Activated B cell treated with CpG ODN at 0.5 μM for 24 hours (primary cell): ENCODE measurements around the gene FLNB. TPM values are rescaled to one million over a fixed set of nuclear protein-coding genes. Genes with fewer than 3 reads are reported as not detected.
"Not testable (repeated sequence)": the region's sequence is repeated elsewhere in the genome, so short reads cannot be mapped to it uniquely, and the experiment has no call there.

Experiments used
- ATAC-seq: fragments of 200-7000 bp; cut with Tn5 transposase; one replicate; pipeline ENCODE4 v1.10.0; 2021; ENCODE audit warnings: low read depth, mild to moderate bottlenecking, moderate library complexity
- CTCF ChIA-PET: fragments of 350-600 bp; sonication (Branson Sonifier 250); formaldehyde crosslinking; loops from one replicate; lab custom pipeline; 2021; ENCODE audit warnings: antibody characterized with exemption; lab: Charles Lee
- POLR2A ChIA-PET: fragments of 350-600 bp; sonication (Branson Sonifier 250); formaldehyde crosslinking; loops from one replicate; lab custom pipeline; 2021; ENCODE audit warnings: antibody characterized with exemption; lab: Charles Lee
- DNase-seq: peaks from one replicate; pipeline ENCODE4 v3.0.0; 2022
- H3K27ac Mint-ChIP-seq: one replicate; pipeline ENCODE4 v1.8.0; 2020; ENCODE audit warnings: mixed read lengths
- H3K27me3 Mint-ChIP-seq: one replicate; pipeline ENCODE4 v1.8.0; 2021; ENCODE audit warnings: mixed read lengths
- H3K36me3 Mint-ChIP-seq: one replicate; pipeline ENCODE4 v1.8.0; 2021; ENCODE audit warnings: low read depth, mixed read lengths
- H3K4me1 Mint-ChIP-seq: one replicate; pipeline ENCODE4 v1.8.0; 2021; ENCODE audit warnings: mixed read lengths
- H3K4me3 Mint-ChIP-seq: one replicate; pipeline ENCODE4 v1.8.0; 2020; ENCODE audit warnings: mild to moderate bottlenecking, mixed read lengths
- H3K9me3 Mint-ChIP-seq: one replicate; pipeline ENCODE4 v1.8.0; 2020; ENCODE audit warnings: mixed read lengths
- CTCF ChIP-seq: fragments of 200-600 bp; IDR thresholded peaks from one replicate; pipeline ENCODE4 v1.8.0; 2022; ENCODE audit warnings: antibody characterized with exemption, mild to moderate bottlenecking
- intact Hi-C: fragments of 100-400 bp; cut with micrococcal nuclease; formaldehyde crosslinking; loops from one replicate; pipeline ENCODE4 v1.15.1; 2024
- total RNA-seq: library from RNA; stranded (reverse); gene quantifications from 2 replicates; pipeline ENCODE4 v1.2.3, GENCODE V29; 2022

FLNB gene
- total RNA-seq, 1 donor from 2014 or later, result 16.7 TPM

DNA sequence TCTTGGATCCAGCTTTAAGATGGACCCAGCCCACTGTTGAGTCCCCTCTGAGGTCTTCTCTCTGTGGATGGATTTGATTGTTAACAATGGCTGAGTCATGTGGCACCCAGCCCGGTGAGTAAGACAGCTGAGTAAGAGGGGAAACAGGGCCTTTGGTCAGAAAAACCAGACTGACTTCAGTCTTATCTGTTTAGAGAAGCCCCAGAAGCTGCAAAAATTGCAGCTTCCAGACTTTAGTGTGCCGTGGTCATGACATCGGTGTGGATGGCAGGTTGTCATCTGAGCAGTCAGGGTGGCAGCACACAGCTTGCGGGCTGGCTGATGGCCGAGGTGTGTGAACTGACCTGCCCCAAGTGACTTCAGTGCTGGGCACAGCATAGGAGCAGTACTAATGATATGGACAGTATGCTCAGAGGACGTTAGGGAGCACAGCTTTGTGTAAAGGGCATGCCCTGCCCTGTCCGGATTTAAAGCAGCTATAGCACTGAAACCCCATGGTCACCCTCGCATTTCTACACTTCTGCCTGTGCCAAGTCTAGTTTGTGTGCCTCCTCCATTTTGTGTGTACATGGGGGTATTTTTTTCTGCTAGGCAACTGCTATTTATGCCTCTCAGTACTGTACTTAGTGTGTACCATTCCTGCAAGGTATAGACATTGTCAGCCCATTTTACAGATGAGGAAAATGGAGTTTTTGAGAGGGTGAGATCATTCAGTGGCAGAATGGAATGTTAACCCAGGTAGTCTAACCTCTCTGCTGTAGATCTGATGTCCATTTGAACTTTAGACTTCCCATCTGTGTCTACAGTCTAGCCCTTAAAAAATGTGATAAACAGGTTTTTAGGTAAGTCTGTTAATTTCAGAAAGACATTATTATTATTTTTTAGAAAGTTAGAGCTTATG is 44.4 kb downstream of the FLNB start:
- ChIA-PET POLR2A (interaction anchor here (0.6 kb wide), 1 partner anchor 28 kb away, joined by 3 read pairs; no protein-coding TSS in a partner anchor), CTCF (no interaction called here)
- ATAC-seq (no peak), DNase-seq (no peak)
- no peak overlapping the region for H3K4me3 Mint-ChIP-seq
- no peaks in the 10 kb centered on the region for H3K27me3 Mint-ChIP-seq
- peaks cover 2% of the 10 kb centered on the region for H3K36me3 Mint-ChIP-seq
- H3K4me1 Mint-ChIP-seq, result peaks cover 14% of the 10 kb centered on the region
- TF ChIP-seq CTCF, result no peak
- intact Hi-C loops, result no loop called here
- H3K9me3 Mint-ChIP-seq, result peaks cover 5% of the 10 kb centered on the region
- H3K27ac Mint-ChIP-seq, result no peak overlapping the region

GRCh38 chr3:58054652-58055051 is 46.4 kb downstream of the FLNB start:
- DNase-seq (no peak), ATAC-seq (no peak)
- no peak for TF ChIP-seq CTCF
- peaks cover 5% of the 10 kb centered on the region for H3K9me3 Mint-ChIP-seq
- H3K4me3 Mint-ChIP-seq, result no peak overlapping the region
- peaks cover 2% of the 10 kb centered on the region for H3K36me3 Mint-ChIP-seq
- POLR2A ChIA-PET, result no interaction called here
- intact Hi-C loops, result no loop called here
- CTCF ChIA-PET, result no interaction called here
- H3K27me3 Mint-ChIP-seq, result no peaks in the 10 kb centered on the region
- H3K27ac Mint-ChIP-seq, result no peak overlapping the region
- H3K4me1 Mint-ChIP-seq, result peaks cover 8% of the 10 kb centered on the region

- POLR2A ChIA-PET, result no interaction called here
- no peak overlapping the region for H3K27ac Mint-ChIP-seq
- H3K27me3 Mint-ChIP-seq, result no peaks in the 10 kb centered on the region
- H3K36me3 Mint-ChIP-seq, result peaks cover 2% of the 10 kb centered on the region
- H3K9me3 Mint-ChIP-seq, result peaks cover 5% of the 10 kb centered on the region
- peaks cover 8% of the 10 kb centered on the region for H3K4me1 Mint-ChIP-seq
- no peak for DNase-seq
- intact Hi-C loops, result no loop called here
- no peak overlapping the region for H3K4me3 Mint-ChIP-seq
- no peak for ATAC-seq
- no peak for TF ChIP-seq CTCF
- CTCF ChIA-PET, result no interaction called here
Measured at GRCh38 chr3:58055314-58055713, 47.1 kb downstream of the FLNB start.

DNA sequence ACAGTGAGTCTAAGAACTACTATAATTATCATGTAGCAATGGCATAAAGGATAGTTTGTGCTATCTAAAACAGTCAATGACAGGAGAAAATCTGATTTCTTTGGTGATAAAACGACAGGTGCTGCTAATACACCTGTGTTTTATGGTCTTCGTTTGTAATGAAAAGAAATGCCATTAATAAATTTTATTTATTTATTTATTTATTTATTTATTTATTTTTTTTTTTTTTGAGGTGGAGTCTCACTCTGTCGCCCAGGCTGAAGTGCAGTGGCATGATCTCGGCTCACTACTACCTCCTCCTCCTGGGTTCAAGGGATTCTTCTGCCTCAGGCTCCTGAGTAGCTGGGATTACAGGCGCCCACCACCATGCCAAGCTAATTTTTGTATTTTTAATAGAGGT is 47.7 kb downstream of the FLNB start:
- intact Hi-C loops, H3K4me3 Mint-ChIP-seq, CTCF ChIA-PET, H3K27ac Mint-ChIP-seq, H3K9me3 Mint-ChIP-seq, H3K36me3 Mint-ChIP-seq, ATAC-seq, H3K27me3 Mint-ChIP-seq, POLR2A ChIA-PET, DNase-seq, H3K4me1 Mint-ChIP-seq: not testable (repeated sequence)

- no peak overlapping the region for H3K27ac Mint-ChIP-seq
- POLR2A ChIA-PET, result no interaction called here
- peaks cover 4% of the 10 kb centered on the region for H3K4me1 Mint-ChIP-seq
- H3K9me3 Mint-ChIP-seq, result peaks cover 5% of the 10 kb centered on the region
- no peaks in the 10 kb centered on the region for H3K27me3 Mint-ChIP-seq
- peaks cover 2% of the 10 kb centered on the region for H3K36me3 Mint-ChIP-seq
- CTCF ChIA-PET, result no interaction called here
- ATAC-seq (no peak), DNase-seq (no peak)
- no peak for TF ChIP-seq CTCF
- no peak overlapping the region for H3K4me3 Mint-ChIP-seq
- intact Hi-C loops, result no loop called here
Measured at GRCh38 chr3:58058361-58059263, 50.4 kb downstream of the FLNB start.
